LHCN-M2 (cell line): ENCODE results near the gene PSMB4. TPM values are rescaled to one million over a fixed set of nuclear protein-coding genes. Genes with fewer than 3 reads are reported as not detected.
"Not testable (repeated sequence)": the region's sequence is repeated elsewhere in the genome, so short reads cannot be mapped to it uniquely, and the experiment has no call there.

ENCODE experiments used
- DNase-seq: peaks from one replicate; pipeline ENCODE4 v3.0.0-alpha.2; 2012; ENCODE audit warnings: low read depth
- total RNA-seq: library from RNA; depleted of rRNA; stranded (reverse); fragments of >200 nt; gene quantifications from 2 replicates; pipeline ENCODE4 v1.2.3, GENCODE V29; 2014

PSMB4 gene
- total RNA-seq, 1 experiment from 2014 or later: 258 TPM

- DNase-seq: no peak
These were observed 13.4 kb upstream of the PSMB4 start for GRCh38 chr1:151386002-151386401.

GRCh38 chr1:151390221-151391078, 8.9 kb upstream of the PSMB4 start:
- not testable (repeated sequence) for DNase-seq

- DNase-seq: no peak
These were observed 8.3 kb upstream of the PSMB4 start for GRCh38 chr1:151391079-151391563.

GRCh38 chr1:151393583-151393982, 5.8 kb upstream of the PSMB4 start:
- DNase-seq: no peak

GRCh38 chr1:151396265-151396664, 3.1 kb upstream of the PSMB4 start:
- DNase-seq: not testable (repeated sequence)

- peak; percentile 19 for DNase-seq
These were observed 1.9 kb downstream of the PSMB4 start for GRCh38 chr1:151401125-151401788.

- DNase-seq: no peak
These were observed 2.5 kb downstream of the PSMB4 start for GRCh38 chr1:151401860-151402259.

GRCh38 chr1:151402764-151403163, 3.4 kb downstream of the PSMB4 start:
- DNase-seq: no peak

- DNase-seq: no peak
These were observed 4.2 kb downstream of the PSMB4 start for GRCh38 chr1:151403612-151404011.

- no peak for DNase-seq
These were observed 6.0 kb downstream of the PSMB4 start for GRCh38 chr1:151405187-151405951.

- no peak for DNase-seq
These were observed 6.8 kb downstream of the PSMB4 start for GRCh38 chr1:151406176-151406575.

- no peak for DNase-seq
These were observed 7.9 kb downstream of the PSMB4 start for GRCh38 chr1:151407304-151407703.

- no peak for DNase-seq
These were observed 9.5 kb downstream of the PSMB4 start for GRCh38 chr1:151408891-151409290.

GRCh38 chr1:151411884-151412283, 12.5 kb downstream of the PSMB4 start:
- no peak for DNase-seq

- DNase-seq: peak; percentile 66
These were observed 16.9 kb downstream of the PSMB4 start for GRCh38 chr1:151416231-151416630.

- no peak for DNase-seq
These were observed 18.7 kb downstream of the PSMB4 start for GRCh38 chr1:151418081-151418480.

- no peak for DNase-seq
These were observed 20.4 kb downstream of the PSMB4 start for GRCh38 chr1:151419819-151420218.

GRCh38 chr1:151425103-151425502, 25.7 kb downstream of the PSMB4 start:
- DNase-seq: no peak

GRCh38 chr1:151428068-151428467, 28.7 kb downstream of the PSMB4 start:
- DNase-seq: no peak

GRCh38 chr1:151433827-151434226, 34.5 kb downstream of the PSMB4 start:
- DNase-seq: not testable (repeated sequence)

GRCh38 chr1:151435174-151435573, 35.8 kb downstream of the PSMB4 start:
- no peak for DNase-seq

GRCh38 chr1:151436985-151437384, 37.6 kb downstream of the PSMB4 start:
- no peak for DNase-seq
